MM.1S (cell line): ENCODE measurements around the gene SLC26A6.

Experiments used
- CTCF ChIP-seq: fragments of 300-600 bp; sonication (generic); IDR thresholded peaks from 2 replicates; pipeline ENCODE4 v1.5.1; 2016; ENCODE audit warnings: antibody characterized with exemption, low read length, mixed read lengths
- EZH2 ChIP-seq: fragments of 300-600 bp; sonication (generic); optimal IDR thresholded peaks from 2 replicates; pipeline ENCODE3; 2017; ENCODE audit warnings: low read depth, mild to moderate bottlenecking, antibody characterized with exemption, low read length, mixed read lengths
- EZH2phosphoT487 ChIP-seq: fragments of 300-600 bp; sonication (generic); IDR thresholded peaks from 2 replicates; pipeline ENCODE4 v1.6.1; 2018; ENCODE audit warnings: antibody characterized with exemption, low read length

GRCh38 chr3:48581621-48582481 lies 53.4 kb downstream of the SLC26A6 start:
- TF ChIP-seq CTCF (no peak), EZH2 (no peak), EZH2phosphoT487 (no peak)
